AG09309 (cell line): Measurements from ENCODE around the gene PPIA.

Source experiments
- DNase-seq: peaks from one replicate; pipeline ENCODE4 v3.0.0-alpha.2; 2010; ENCODE audit warnings: low read depth
- H3K4me3 ChIP-seq: 2 replicates; pipeline ENCODE4 v1.5.1; 2011; ENCODE audit warnings: mild to moderate bottlenecking, low read depth, low read length, moderate library complexity; ENCODE audit not compliant: control insufficient read depth
- TF ChIP-seq, protein P1 (sequence below): IDR thresholded peaks from 2 replicates; pipeline ENCODE4 v1.5.1; 2011; ENCODE audit warnings: mild to moderate bottlenecking, low read depth, low read length, inconsistent platforms; ENCODE audit not compliant: insufficient read depth, control insufficient read depth; ENCODE audit errors: missing control alignments

The PPIA gene

GRCh38 chr7:44764665-44765578 lies 31.6 kb upstream of the PPIA start:
- TF ChIP-seq, protein P1, sequence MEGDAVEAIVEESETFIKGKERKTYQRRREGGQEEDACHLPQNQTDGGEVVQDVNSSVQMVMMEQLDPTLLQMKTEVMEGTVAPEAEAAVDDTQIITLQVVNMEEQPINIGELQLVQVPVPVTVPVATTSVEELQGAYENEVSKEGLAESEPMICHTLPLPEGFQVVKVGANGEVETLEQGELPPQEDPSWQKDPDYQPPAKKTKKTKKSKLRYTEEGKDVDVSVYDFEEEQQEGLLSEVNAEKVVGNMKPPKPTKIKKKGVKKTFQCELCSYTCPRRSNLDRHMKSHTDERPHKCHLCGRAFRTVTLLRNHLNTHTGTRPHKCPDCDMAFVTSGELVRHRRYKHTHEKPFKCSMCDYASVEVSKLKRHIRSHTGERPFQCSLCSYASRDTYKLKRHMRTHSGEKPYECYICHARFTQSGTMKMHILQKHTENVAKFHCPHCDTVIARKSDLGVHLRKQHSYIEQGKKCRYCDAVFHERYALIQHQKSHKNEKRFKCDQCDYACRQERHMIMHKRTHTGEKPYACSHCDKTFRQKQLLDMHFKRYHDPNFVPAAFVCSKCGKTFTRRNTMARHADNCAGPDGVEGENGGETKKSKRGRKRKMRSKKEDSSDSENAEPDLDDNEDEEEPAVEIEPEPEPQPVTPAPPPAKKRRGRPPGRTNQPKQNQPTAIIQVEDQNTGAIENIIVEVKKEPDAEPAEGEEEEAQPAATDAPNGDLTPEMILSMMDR: no peak
- no peak for DNase-seq
- H3K4me3 ChIP-seq: no peak overlapping the region

- no peak overlapping the region for H3K4me3 ChIP-seq
- no peak for DNase-seq
- TF ChIP-seq, protein P1: no peak
Observed at GRCh38 chr7:44765579-44766415, 30.7 kb upstream of the PPIA start.

- H3K4me3 ChIP-seq: no peak overlapping the region
- no peak for DNase-seq
- TF ChIP-seq, protein P1: no peak
Observed at GRCh38 chr7:44766416-44766801, 30.1 kb upstream of the PPIA start.

DNA sequence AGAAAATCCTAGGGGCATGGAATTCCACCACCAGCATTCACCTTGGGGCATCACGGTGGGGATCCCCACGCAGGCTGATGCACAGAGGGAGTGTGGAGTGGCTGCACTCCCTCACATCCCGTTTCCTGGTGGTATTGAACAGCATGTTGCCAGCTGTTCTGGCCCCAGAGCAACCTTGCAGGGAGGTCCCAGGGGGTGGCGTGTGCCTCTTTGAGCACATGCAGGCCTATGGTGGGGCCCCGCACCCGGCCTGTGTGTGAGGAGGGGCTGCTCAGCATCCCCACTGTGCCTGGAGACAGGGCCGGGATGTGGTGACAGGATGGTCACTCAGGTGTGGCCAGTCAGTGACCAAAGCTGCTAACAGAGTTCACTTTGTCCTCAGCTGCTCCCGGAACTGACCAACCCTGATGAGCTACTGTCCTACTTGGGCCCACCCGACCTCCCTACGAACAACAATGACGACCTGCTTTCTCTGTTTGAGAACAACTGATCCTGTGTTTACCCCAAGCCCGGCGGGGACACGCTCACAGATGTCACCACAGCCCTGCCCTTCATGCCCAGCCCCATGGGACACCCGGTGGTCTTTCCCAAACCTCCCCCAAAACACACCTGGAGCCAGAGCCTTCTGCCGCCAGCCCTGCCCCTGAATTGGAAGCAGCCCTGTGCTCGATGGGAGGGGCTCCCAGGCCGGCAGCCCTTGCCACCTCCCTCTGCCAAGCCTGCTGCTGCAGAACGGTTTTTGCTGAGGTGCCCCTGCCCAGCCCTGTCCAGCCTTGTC lies 29.2 kb upstream of the PPIA start:
- TF ChIP-seq, protein P1: no peak
- DNase-seq: no peak
- no peak overlapping the region for H3K4me3 ChIP-seq

GRCh38 chr7:44767912-44768627 lies 28.4 kb upstream of the PPIA start:
- no peak for DNase-seq
- TF ChIP-seq, protein P1: no peak
- H3K4me3 ChIP-seq: no peak overlapping the region

GRCh38 chr7:44768628-44769371 lies 27.7 kb upstream of the PPIA start:
- DNase-seq: no peak
- TF ChIP-seq, protein P1: no peak
- no peak overlapping the region for H3K4me3 ChIP-seq
